Neural cell (in vitro differentiated cells): ENCODE measurements around the gene PPP2CA. TPM values are rescaled to one million over a fixed set of nuclear protein-coding genes. Genes with fewer than 3 reads are reported as not detected.

Experiments
- H2AFZ ChIP-seq: fragments of 200-600, 300-800 bp; sonication (generic), shearing (Covaris generic); 2 replicates; pipeline ENCODE4 v1.6.0; 2014; ENCODE audit warnings: low read depth, mild to moderate bottlenecking, antibody characterized with exemption, low read length, moderate library complexity
- H3F3A ChIP-seq: fragments of 200-600 bp; shearing (Covaris generic); 2 replicates; pipeline ENCODE4 v1.6.1; 2016; ENCODE audit warnings: mild to moderate bottlenecking, moderate library complexity, mixed read lengths, antibody characterized with exemption, low read length; ENCODE audit not compliant: insufficient read depth, poor library complexity, severe bottlenecking
- H3K27ac ChIP-seq: fragments of 200-600, 300-800 bp; sonication (generic), shearing (Covaris generic); 2 replicates; pipeline ENCODE4 v1.5.1; 2014; ENCODE audit warnings: mild to moderate bottlenecking, low read length, moderate library complexity
- H3K27me3 ChIP-seq: fragments of 300-800, 200-600 bp; sonication (generic), shearing (Covaris generic); 2 replicates; pipeline ENCODE4 v1.6.0; 2014; ENCODE audit warnings: mild to moderate bottlenecking, low read depth, low read length, moderate library complexity; ENCODE audit not compliant: insufficient read depth
- H3K36me3 ChIP-seq: fragments of 300-800, 200-600 bp; sonication (generic), shearing (Covaris generic); 2 replicates; pipeline ENCODE4 v1.5.1; 2014; ENCODE audit warnings: mild to moderate bottlenecking, antibody characterized with exemption, low read length, moderate library complexity; ENCODE audit not compliant: insufficient read depth
- H3K4me2 ChIP-seq: fragments of 300-800, 200-600 bp; sonication (generic), shearing (Covaris generic); 2 replicates; pipeline ENCODE4 v1.6.0; 2014; ENCODE audit warnings: mild to moderate bottlenecking, low read length
- H3K4me3 ChIP-seq: fragments of 300-800, 200-600 bp; sonication (generic), shearing (Covaris generic); 2 replicates; pipeline ENCODE4 v1.5.1; 2014; ENCODE audit warnings: mild to moderate bottlenecking, low read length, moderate library complexity
- H3K79me2 ChIP-seq: fragments of 200-600 bp; shearing (Covaris generic); replicated peaks from 2 replicates; pipeline ENCODE4 v1.6.0; 2014; ENCODE audit warnings: mild to moderate bottlenecking, low read length, moderate library complexity; ENCODE audit not compliant: insufficient read depth
- H3K9ac ChIP-seq: fragments of 300-800, 200-600 bp; sonication (generic), shearing (Covaris generic); 2 replicates; pipeline ENCODE4 v1.6.1; 2016; ENCODE audit warnings: mild to moderate bottlenecking, low read length, mixed read lengths
- H3K9me2 ChIP-seq: fragments of 200-600 bp; shearing (Covaris generic); 2 replicates; pipeline ENCODE4 v1.6.1; 2016; ENCODE audit warnings: mild to moderate bottlenecking, low read length, mixed read lengths; ENCODE audit not compliant: insufficient read depth
- H3K9me3 ChIP-seq: fragments of 200-600, 300-800 bp; sonication (generic), shearing (Covaris generic); 2 replicates; pipeline ENCODE4 v1.6.1; 2016; ENCODE audit warnings: mild to moderate bottlenecking, mixed run types, low read length, moderate library complexity, mixed read lengths
- H4K20me1 ChIP-seq: fragments of 200-600 bp; shearing (Covaris generic); 2 replicates; pipeline ENCODE4 v1.6.1; 2016; ENCODE audit warnings: mild to moderate bottlenecking, mixed run types; ENCODE audit not compliant: insufficient read depth
- TAF1 ChIP-seq: IDR thresholded peaks from 2 replicates; pipeline ENCODE4 v1.6.1; 2012; ENCODE audit warnings: low read depth
- polyA plus RNA-seq: library from polyadenylated mRNA; depleted of rRNA; stranded (reverse); fragments of >200 nt; gene quantifications from 2 replicates; pipeline ENCODE4 v1.2.3, GENCODE V29; 2014
- small RNA-seq, 3 experiments: library from RNA; depleted of rRNA; stranded (forward); fragments of <200 nt; gene quantifications; one replicate each; pipeline ENCODE3, GENCODE V24; 2012

Gene PPP2CA
- polyA plus RNA-seq, 1 donor from 2014 or later = 251 TPM

DNA sequence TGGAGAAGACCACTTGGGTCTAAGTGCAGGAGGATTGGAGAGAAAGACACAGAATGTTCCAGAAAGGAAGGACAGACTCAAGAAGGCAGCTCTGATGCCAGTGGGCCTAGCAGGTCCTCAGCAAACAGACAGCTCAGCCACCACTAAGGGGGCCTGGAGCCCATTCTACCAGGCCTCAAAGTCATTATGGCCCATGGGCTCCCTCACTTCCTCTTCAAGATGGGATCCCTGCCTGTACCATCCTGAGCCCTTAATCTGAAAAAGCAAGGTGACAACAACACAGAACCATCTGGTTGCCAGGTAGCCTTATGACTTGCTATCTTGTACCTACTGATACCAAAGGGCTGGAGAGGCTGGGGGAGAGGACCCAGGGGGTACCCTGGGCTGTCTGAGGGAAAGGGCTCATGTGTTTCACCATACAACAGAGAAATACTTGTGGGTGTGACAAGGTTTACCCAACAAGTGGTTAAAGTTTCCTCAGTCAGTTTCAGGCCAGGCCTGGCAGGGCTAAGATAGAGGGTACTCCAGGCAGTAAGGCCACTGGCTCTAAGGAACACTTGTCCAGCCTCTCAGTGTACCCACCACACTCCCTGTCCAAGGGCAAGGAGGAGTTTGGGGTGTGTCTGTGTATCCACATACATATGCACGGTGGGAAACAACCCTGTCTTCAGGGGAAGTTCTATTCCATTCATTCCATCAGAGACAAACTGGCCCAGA is 80.7 kb downstream of the PPP2CA start:
- no peak for TF ChIP-seq TAF1
- no peak overlapping the region for H3K4me3 ChIP-seq
- H3F3A ChIP-seq = no peaks in the 10 kb centered on the region
- H3K9me2 ChIP-seq = no peaks in the 10 kb centered on the region
- no peak overlapping the region for H3K27ac ChIP-seq
- H4K20me1 ChIP-seq = no peaks in the 10 kb centered on the region
- no peak overlapping the region for H3K4me2 ChIP-seq
- no peak overlapping the region for H3K9ac ChIP-seq
- peaks cover 3% of the 10 kb centered on the region for H3K79me2 ChIP-seq
- H3K27me3 ChIP-seq = no peaks in the 10 kb centered on the region
- H2AFZ ChIP-seq = no peak overlapping the region
- no peaks in the 10 kb centered on the region for H3K36me3 ChIP-seq
- no peaks in the 10 kb centered on the region for H3K9me3 ChIP-seq

Small RNAs within 50 kb of the gene (small RNA-seq; reads per million reads assigned to genes)
- 0 reads per million in 3 experiments for gene MIR3661

Other genes starting within 250 kb of the PPP2CA start
- 297 and 307 TPM in 2 replicates for gene VDAC1, start 221.1 kb downstream of the PPP2CA start, polyA plus RNA-seq
- gene TCF7, start 111.4 kb downstream of the PPP2CA start, polyA plus RNA-seq = 0.15 and 0.36 TPM in 2 replicates
- gene SKP1, start 49.1 kb downstream of the PPP2CA start, polyA plus RNA-seq = 1,249 and 1,492 TPM in 2 replicates
- gene CDKL3, start 141.1 kb upstream of the PPP2CA start, polyA plus RNA-seq = 16.7 and 18.1 TPM in 2 replicates
- 94.5 and 128 TPM in 2 replicates for gene UBE2B, start 145.5 kb upstream of the PPP2CA start, polyA plus RNA-seq
- 77.0 and 78.4 TPM in 2 replicates for gene CDKN2AIPNL, start 185.8 kb upstream of the PPP2CA start, polyA plus RNA-seq